Activated CD4-positive, CD25-positive, alpha-beta regulatory T cell treated with anti-CD3 and anti-CD28 coated beads, Interleukin-2, amount 50 U/mL, for 24 hours (primary cell): ENCODE data around the gene S100B.
"Not testable (repeated sequence)": the region's sequence is repeated elsewhere in the genome, so short reads cannot be mapped to it uniquely, and the experiment has no call there.

ENCODE experiments used
- ATAC-seq, 2 donors: fragments of 150-1000 bp; cut with Tn5 transposase; one replicate each; pipeline ENCODE4 v1.10.0; 2021; ENCODE audit warnings: mild to moderate bottlenecking in 1 of 2, moderate library complexity in 1 of 2

The S100B gene

DNA sequence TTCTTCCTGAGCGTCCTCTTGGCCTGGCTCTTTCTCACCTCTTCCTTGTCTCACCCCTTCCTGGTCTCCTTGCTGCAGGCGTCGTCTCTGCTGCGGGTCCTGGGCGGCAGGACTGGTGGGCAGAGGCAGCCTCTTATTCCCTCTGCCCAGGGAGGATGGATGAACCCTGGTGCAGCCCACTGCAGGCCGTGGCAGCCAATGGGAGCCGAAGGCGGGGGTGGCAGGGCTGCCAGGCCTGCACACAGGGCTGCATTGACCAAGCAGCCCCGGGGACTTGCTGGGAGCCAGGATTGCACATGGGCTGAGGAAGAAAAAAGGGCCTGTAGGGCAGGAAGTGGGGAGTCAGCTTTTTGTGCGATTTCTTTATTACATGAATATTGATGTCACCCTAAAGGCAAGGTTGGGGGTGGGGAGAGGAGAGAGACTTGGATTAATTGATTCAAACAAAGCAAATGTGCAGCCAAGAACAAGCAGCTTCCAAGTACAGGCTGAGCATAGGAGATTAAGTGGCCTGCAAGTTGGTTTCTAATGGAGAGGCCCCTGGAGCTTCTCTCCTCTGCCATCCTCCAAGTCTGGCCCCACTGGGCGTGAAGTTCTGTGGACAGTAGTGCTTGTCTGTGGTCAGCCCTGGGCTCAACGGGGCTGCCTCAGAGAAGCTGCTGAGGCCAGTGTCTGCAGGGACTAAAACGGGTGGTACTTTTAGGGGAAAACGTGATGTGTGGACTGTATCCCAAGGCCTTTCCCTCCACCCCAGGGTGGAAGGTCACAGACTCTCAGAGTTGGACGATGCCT, at the start of gene S100B:
Gene S100B, minus strand, starts transcription at position 108 of the 792 bp plus-strand sequence. CDS start 2,667 bp downstream, outside the sequence.
- no peak for ATAC-seq

- ATAC-seq: no peak
Observed at GRCh38 chr21:46651121-46651520, 46.2 kb upstream of the S100B start.

GRCh38 chr21:46650476-46651098, 45.7 kb upstream of the S100B start:
- ATAC-seq: no peak

DNA sequence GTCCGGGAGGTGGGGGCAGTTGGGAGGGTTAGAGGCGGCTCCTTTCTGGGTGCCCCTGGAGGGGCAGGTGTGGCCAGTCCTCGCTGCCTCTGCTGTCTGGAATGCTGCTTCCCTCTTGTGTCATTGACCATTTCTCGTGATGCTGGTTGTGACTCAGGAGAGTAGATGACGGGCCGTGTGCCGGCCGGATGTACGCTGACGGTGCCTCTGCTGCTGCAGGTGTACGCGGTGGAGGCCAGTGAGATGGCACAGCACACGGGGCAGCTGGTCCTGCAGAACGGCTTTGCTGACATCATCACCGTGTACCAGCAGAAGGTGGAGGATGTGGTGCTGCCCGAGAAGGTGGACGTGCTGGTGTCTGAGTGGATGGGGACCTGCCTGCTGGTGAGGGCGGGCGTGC, 44.5 kb upstream of the S100B start:
- no peak for ATAC-seq

- no peak for ATAC-seq
Observed at GRCh38 chr21:46648539-46648938, 43.7 kb upstream of the S100B start.

DNA sequence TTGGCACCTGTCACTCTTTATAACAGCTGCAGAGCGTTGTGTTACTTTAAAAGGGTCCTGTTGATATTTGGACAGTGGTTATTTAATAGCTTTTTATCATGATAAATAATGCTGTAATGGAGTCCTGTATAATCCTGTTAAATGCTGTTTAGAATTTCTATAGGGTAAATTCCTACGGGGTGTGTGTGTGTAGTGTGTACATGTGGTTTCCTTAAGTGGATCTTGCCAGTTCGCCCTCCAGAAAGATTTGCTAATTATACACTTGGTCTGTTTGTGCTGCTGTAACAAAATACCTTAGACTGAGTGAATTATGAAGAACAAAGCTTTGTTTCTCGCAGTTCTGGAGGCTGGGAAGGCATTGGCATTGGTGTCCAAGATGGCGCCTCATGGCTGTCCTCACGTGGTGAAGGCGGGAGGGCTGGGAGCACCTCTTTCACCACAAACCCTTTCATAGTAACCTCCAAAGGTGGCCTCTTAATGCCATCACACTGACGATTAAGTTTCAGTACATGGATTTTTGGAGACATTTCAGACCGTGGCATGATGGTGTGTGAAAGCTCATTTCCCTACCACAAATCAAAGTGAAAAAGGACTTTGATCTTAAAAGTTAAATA, 41.8 kb upstream of the S100B start:
- ATAC-seq: no peak

DNA sequence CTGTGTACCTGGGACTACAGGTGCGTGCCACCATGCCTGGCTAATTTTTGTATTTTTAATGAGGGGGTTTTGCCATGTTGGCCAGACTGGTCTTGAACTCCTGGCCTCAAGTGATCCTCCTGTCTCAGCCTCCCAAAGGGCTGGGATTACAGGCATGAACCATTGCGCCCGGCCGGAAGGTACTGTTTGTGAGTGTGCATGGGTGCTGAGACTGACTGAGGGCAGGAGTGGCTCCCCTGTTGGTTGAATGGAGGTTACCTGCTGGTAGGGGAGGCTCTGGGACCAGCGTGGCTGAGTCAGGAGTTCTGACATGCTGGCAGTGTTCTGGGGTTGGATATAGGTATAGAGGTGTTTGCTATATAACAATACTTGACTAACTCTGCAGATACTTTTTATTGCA, 41.0 kb upstream of the S100B start:
- no peak for ATAC-seq

- ATAC-seq: no peak
Observed at GRCh38 chr21:46643379-46644177, 38.7 kb upstream of the S100B start.

DNA sequence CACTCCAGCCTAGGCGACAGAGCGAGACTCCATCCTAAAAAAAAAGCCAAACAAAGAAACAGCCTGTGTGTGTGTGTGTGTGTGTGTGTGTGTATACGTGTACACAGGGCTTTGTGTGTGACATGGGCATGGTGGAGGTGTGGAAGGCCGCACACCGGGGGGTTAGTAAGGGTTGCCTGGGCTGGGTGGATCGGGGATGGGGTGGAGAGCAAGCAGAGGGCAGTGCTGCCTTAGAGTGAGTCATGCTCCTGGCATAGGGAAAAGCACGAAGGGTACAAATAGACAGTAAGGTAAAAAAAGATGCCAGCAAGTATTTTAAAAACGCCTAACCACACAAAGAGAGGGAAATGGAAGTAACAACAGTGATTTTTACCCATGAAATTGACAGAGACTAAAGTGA, 36.8 kb upstream of the S100B start:
- no peak for ATAC-seq

DNA sequence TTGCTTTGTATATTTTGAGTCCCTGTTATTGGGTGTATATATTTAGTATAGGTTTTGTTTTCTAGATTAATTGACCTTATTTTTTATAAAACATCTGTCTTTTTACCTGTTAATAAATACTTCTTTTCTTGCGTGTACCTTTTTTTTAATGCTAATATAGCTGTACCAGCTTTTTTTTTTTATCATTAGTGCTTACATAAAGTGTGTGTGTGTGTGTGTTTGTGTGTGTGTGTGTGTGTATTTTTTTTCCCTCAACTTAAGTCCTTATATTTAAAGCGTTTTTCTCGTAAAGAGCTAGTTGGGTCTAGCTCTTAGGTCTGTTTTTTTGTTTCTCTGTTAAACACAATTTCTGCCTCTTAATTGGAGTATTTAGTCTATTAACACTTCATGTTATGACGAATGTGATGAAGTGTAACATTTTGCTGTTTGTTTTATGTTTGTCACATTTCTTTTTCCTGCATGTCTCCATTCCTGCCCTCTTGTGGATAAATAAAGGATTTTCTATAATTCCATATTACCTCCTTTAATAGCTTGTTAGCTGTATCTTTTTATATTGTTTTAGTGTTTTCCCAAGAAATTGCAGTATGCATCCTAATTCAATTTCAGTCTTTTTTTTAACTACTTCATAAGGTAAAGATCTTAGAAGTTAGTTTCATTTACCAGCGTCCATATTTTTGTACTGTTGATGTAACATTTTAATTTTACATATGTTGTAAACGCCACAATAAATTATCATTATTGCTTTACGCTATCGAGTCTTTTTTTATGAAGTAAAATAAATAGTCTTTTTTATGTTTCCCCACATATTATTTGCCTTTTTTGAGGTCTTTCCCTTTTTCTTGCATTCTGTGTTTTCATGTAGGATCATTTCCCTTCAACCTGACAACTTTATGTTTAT, 34.9 kb upstream of the S100B start:
- no peak for ATAC-seq

DNA sequence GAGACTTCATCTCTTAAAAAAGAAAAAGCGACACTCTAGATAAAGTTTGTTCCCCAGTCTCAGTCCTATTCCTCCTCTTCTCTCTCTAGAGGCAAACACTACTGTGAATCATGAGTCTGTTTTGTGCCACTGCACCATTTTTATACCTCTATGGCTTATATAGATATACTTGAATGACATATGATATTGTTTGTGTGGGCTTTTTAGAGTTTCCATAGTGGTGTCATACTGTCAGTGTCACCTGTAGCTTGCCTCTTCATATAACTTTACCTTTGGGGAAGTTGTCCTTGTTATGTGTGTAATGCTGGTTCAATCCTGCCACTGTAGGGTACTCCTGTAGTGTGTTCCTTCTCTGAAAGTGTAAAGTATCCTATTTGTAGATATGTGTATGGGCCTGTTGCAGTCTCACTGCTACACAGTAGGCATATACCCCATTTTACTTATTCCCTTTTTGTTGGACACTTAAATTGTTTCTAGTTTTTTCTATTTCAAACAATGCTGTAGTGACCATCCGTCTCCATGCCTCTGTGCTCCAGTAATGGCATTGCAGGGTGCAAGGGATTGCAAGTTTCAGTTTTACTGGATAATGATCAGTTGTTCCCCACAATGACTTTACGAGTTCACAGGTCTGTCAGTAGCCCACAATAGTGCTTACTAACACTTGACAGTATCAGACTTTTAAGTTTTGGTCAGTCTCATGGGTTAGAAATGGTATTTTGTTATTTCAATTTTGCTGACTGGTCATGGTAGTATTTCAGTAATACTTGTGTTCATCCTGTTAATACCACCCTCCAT, 33.3 kb upstream of the S100B start:
- ATAC-seq: peak; percentile 51 to 60

DNA sequence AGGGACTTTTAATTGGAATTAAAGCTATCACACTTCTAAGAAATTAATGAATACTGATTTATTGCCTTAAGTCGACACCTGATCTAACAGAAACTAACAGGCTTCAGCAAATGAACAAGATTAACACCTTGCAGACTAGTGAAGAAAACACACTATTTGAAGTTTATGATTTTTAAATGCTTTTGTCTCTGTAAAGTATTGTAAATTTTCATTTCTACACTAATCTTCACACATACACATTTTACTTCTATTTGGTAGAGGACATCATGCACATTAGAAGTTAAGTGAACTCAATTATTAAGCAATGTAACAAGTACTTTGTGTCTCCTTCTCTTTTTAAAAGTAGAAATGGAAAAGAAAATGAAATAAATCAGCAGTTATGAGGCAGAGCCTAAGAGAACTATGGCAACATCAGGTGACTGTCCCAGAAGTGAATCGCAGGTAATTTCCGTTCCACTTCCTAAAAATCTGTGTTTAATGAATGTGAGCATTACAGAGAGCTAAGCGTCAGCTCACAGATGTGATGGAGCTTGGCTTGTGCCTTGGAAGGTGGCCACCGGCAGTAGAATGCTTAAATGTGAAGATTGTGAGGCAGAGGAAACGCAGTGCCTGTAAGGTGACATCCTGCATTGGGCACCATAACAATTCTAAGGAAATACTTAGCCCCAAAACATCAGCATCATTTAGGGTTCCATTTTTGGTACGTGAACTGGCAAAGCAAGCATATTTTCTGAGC, 31.8 kb upstream of the S100B start:
- ATAC-seq: no peak

- no peak for ATAC-seq
Observed at GRCh38 chr21:46636181-46636512, 31.3 kb upstream of the S100B start.

DNA sequence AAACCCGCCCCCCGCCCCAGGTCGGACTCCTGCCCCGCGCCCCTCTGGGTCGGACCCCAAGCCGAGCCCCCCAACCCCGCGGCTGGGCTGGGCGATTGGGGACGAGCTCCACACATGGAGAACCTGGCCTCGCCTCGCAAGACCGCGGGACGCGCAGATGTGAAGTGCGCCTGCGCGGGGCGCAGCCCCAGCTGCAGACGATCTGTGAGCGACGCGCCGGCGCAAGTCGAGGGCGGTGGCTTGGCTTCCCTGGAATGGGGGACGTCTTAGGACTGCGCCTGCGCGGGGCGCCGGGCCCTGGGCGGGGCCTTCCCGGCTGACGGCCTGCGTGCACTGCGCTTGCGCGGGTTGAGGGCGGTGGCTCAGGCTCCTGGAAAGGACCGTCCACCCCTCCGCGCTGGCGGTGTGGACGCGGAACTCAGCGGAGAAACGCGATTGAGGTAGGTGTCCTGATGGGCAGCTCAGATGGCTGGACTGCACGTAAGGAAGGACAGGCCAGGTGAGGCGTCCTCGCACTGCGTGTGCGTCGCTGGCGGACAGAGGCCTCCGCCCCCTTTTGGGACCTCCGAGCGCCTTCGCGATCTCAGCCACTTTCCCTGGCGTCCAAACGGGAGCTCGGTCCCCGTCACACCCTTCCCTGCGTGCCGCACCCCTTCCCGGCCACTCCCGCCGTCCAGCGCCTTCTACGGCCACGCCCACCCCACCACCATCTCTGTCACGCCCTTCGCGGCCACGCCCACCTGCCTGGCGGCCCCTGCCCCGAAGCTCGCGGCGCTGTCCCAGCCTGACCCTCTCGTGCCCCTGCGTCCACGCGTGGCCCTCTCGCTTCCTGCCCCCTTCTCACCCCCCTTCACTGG, 30.7 kb upstream of the S100B start, which contains the start of gene PRMT2:
Gene PRMT2, plus strand, starts transcription at position 351 of the 857 bp plus-strand sequence. CDS start 1,278 bp downstream, outside the sequence.
- ATAC-seq: peak; percentile 78 to 83

GRCh38 chr21:46634966-46635323, 30.1 kb upstream of the S100B start:
- ATAC-seq: peak in 1 of 2 donors; percentile 1

GRCh38 chr21:46634427-46634826, 29.5 kb upstream of the S100B start:
- no peak for ATAC-seq

GRCh38 chr21:46633566-46633965, 28.7 kb upstream of the S100B start:
- no peak for ATAC-seq

- not testable (repeated sequence) for ATAC-seq
Observed at GRCh38 chr21:46630915-46631314, 26.0 kb upstream of the S100B start.

- no peak for ATAC-seq
Observed at GRCh38 chr21:46628868-46629267, 24.0 kb upstream of the S100B start.
